B cell (primary cell): ENCODE results near the gene EHBP1.

Experiments used
- EZH2 ChIP-seq: IDR thresholded peaks from 2 replicates; pipeline ENCODE4 v1.6.1; 2012; ENCODE audit warnings: borderline replicate concordance, low read depth, mild to moderate bottlenecking, moderate library complexity, low read length; ENCODE audit not compliant: insufficient read depth, poor library complexity, severe bottlenecking
- TF ChIP-seq, protein P1 (sequence below): fragments of 200-600 bp; IDR thresholded peaks from one replicate; pipeline ENCODE4 v1.8.0; 2022; ENCODE audit warnings: antibody characterized with exemption, mild to moderate bottlenecking

DNA sequence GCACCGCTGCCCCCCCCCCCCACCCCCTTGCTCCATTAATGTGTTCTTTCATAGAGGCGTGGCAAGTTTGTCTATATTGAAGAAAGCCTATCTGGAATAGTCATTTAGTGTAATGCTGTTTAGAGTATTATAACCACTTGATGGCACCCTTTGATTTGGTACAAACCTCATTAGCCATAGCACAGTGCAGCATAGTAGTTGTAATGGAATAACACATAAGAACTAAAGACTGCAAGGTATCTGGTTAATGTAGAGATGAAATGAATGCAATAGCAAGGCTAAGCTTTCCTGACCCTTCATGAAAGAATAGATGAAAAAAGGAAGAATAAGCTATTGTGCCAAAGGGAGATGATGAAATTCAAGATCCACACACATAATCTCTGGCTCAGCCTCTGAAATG is 81.9 kb downstream of the EHBP1 start:
- TF ChIP-seq, protein P1, sequence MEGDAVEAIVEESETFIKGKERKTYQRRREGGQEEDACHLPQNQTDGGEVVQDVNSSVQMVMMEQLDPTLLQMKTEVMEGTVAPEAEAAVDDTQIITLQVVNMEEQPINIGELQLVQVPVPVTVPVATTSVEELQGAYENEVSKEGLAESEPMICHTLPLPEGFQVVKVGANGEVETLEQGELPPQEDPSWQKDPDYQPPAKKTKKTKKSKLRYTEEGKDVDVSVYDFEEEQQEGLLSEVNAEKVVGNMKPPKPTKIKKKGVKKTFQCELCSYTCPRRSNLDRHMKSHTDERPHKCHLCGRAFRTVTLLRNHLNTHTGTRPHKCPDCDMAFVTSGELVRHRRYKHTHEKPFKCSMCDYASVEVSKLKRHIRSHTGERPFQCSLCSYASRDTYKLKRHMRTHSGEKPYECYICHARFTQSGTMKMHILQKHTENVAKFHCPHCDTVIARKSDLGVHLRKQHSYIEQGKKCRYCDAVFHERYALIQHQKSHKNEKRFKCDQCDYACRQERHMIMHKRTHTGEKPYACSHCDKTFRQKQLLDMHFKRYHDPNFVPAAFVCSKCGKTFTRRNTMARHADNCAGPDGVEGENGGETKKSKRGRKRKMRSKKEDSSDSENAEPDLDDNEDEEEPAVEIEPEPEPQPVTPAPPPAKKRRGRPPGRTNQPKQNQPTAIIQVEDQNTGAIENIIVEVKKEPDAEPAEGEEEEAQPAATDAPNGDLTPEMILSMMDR: no peak
- no peak for TF ChIP-seq EZH2
